ENCODE measurements around the gene NFIX.

The NFIX gene

GRCh38 chr19:13010038-13010991, 15.0 kb downstream of the NFIX start:
- DNase-seq: no peak

GRCh38 chr19:13010992-13011652, 15.8 kb downstream of the NFIX start:
- DNase-seq: no peak

DNA sequence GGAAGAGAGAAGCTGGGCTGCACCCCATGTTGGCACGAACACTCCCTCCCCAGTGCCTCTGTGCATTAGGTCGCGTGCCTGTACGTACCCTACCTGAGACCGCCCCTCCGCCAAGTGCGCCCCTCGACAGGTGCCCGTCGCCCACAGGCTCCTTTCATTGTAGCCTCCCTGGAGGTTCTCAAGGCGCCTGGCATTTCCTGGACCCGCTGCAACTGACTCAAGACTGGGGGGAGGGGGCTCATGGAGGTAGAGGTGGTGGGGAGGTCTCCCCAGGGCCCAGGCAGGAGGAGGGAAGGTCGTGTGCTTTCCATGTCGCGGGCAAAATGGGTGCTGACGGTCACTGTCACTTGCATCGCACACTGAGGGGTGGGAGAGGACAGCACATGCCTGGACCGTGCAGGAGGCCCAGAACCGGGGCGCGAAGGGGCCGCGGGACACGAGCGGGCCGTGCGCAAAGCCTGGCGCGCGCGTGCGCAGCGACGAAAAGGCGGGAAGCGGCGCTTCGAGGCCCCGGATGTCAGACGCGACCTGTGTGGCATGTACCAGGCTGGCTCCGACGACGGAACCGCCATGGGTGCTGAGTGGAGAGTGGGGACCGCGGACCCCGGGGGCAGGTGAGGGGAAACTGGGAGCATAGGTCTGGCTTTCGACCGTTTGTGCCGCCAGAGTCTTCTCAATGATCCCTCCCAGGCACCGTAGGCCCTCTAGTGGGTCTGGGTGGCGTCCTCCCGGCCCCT, 16.5 kb downstream of the NFIX start:
- DNase-seq: no peak

DNA sequence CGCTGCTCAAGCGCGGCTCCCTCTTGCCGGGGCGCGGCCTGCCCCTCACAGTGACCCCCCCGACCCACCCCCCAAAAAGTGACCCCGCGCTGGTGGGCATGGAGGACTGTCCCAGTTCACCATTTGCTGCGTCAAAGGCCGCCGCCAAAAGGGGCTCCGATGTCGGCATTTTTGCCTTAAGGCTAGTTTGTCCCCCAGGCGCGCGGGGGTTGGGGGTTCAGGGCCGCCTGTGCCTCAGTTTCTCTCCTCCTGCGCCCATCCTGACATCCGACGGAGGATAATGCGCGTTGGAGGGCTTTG, 17.1 kb downstream of the NFIX start:
- DNase-seq: no peak

GRCh38 chr19:13012690-13013608, 17.7 kb downstream of the NFIX start:
- DNase-seq: no peak

- DNase-seq: no peak
Measured at GRCh38 chr19:13013649-13014048, 18.4 kb downstream of the NFIX start.

- DNase-seq: no peak
Measured at GRCh38 chr19:13014101-13014920, 19.0 kb downstream of the NFIX start.

DNA sequence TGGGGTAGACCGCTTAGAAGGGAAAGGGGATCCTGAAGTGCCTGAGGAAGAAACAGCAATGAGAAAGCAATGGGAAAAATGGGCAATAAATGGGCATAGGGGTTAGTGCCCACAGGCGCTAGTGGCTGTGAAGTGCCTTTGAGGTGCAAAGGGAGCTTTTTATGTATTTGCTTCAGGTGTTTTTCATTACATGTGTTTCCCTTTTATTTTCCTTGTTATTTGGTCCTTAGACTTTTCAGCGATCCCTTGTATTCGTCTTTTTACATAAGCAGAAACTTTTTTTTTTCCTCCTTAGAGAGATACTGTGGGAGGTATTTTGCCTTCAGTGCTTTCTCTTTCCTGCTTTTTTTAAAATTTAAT, 19.6 kb downstream of the NFIX start:
- no peak for DNase-seq

DNA sequence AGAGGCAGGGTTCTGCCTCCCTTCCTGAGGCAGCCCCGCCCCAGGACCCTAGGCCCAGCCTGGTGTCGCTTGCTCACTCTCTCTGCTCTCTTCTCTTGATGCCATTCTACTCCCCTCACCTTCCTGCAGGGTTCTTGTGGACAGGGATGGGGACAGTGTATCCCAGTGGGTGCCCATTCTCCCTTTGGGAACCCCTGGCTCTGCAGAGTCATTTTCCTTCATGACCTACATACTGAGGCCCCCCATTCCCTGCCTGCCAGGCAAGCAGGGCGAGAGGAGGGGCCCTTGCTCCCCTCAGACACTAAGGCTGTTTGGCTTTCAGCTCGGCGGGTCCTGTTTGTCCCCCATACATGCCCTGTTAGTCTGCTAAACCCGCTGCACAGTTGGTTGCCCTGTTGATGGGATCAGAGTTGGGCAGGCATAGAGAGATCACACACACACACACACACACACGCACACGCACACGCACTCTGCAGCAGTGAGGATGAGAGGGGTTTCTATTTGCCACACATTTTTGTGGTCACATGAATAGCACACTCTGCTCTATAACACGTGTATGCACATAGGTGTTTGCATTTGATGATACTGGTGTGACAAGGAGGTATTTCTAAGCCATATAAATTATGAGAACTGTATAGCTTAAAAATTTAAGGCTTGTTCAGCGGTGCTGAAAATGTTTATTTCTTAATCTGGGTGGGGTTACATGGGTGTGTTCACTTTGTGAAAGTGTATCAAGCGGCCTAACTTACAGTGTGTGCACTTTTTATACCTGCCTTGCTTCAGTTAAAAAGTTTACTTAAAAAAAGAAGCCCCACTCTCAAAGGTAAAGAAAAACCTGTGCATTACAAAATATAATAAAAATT, 20.3 kb downstream of the NFIX start:
- no peak for DNase-seq

DNA sequence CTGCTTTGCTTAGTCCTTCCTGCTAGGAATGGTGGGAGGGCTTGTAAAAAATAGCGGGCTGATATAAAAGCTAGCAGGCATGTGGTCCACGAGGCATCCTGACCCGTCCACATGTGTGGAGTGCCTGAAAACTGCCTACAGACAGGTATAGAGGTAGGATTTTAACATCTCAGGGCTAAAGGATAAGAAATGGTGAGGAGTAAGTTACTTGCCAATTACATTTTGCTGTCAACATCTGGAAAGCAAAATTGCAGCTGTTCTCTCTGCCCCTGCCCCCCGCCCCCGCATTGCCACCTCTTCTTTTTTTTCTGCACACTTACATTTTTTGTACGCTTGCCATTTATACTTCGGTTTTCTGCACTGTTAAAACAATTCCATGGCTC, 21.0 kb downstream of the NFIX start:
- no peak for DNase-seq

DNA sequence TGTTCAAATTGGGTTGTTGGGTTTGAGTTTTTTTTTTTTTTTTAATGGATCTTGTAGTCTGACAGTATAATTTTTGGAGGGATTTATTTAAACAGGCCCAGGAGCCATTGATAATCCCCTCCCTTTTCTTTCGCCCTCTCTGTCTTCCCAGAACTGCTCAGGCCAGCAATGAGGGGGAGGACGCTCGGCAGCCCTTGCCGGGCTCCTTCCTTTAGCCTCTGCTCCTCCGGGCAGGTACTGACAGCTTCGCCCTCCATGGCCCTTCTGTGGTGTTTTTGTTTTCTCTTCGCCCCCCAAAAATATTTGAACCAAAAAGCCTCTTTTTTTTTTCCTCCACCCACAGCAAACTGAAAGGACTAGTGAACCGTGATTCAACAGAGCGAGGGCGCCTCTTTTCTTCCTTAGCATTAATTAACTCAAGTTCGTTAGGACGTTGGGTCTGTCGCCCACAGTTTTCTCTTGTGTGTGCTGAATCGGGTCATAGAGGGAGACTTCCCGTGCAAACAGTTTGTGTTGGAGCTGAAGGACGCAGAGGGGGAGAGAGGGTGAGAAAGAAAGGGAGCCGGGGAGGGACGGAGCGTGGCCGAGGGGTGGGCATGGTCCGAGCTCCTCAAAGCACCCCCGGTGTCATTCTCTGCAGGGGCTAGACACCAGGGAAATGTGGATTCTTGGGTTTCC, 21.5 kb downstream of the NFIX start:
- DNase-seq: no peak

- DNase-seq: no peak
Measured at GRCh38 chr19:13017306-13018034, 22.2 kb downstream of the NFIX start.

DNA sequence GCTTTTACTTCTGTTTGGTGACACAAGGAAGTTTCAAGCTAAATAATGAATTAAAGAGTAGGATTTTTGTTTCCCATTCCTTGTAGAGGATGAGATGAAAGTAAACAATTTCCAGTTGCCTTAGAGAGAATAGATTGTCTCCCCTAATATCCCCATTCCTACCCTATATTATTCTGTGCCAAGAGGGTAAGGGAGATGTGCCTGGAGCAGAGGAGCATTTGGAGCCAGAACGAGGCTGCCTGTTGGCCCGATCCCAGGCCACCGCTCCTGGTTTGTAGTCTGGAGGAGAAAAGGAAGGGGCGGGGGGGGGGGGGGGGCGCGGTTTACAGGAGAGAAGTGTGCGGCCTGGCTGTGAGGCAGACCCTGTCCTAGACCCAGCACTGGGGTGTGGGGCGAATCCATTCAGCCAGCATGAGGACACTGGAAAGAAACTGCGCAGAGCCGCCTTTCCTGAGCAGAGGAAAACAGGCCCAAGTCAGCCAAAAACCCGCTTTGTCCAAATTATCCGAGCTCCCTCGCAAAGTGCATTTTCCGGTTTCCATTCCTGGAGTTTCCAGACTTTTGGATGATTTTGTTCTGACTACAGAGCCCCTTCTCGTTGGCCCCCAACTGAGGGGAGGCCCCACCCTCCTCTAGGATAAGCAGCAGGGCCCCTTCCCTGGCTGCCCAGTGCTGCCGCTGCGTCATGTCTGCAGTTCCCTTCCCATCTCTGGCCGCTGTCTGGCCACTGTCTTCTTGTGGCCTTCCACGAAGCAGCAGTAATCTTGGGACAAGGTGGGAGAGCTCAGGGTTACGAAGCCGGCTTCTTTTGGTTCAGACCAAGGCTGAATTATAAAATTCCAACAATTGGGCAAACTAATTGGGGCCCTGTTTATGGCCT, 23.0 kb downstream of the NFIX start:
- no peak for DNase-seq

DNA sequence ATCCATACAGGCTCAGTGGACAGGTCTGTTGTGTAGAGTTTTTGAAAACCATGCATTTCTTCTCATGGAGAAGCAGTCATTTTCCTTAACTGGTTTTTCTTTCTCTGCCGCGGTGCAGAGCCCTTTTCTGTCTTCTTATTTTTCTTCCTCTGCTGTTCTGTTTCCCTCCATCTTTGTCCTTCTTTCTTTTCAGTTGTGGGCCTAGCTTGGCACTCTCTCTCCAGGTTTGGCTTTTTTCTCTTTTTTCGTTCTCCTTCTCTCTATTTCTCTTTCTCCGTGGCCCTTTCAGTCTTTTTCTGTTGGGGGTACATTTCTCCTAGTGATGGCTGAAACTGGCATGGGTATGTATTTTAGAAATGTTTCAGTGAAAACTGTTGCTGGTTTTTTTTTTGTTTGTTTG, 24.1 kb downstream of the NFIX start:
- no peak for DNase-seq

DNA sequence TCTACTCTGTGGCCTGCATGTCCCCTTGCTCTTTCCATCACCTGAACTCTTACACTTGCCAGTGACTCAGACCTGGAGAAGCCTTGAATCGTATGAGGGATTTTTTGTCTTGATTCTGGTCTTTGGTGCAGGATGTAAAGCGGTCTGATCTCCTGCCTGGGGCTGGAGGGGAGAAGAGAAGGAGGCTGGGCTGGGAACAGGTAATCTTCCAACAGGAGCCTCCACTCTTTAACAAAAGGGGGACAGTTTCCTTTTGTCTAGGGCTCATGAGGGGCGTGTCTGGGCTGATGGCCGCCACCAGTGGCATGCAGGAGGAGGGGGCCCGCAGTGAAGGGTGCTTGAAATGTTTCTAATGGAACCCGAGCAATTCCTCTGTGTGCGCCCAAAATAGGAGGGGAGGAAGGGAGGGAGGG, 24.7 kb downstream of the NFIX start:
- no peak for DNase-seq

- no peak for DNase-seq
Measured at GRCh38 chr19:13022111-13022858, 27.0 kb downstream of the NFIX start.

GRCh38 chr19:13022859-13023636, 27.8 kb downstream of the NFIX start:
- no peak for DNase-seq
